Body of pancreas (tissue), 4 donors: ENCODE data around the gene PTPN5. TPM values are rescaled to one million over a fixed set of nuclear protein-coding genes. Genes with fewer than 3 reads are reported as not detected.

Source experiments
- ATAC-seq: fragments of 150-250 bp; one replicate; pipeline ENCODE4 v1.9.1; 2016
- DNase-seq, 4 donors: peaks; one replicate each; pipeline ENCODE4 v3.0.0-alpha.2; 2019
- H3K27ac ChIP-seq, 4 donors: fragments of 200-600 bp; sonication (generic); 1 replicate in 3 of 4; 2 replicates in 1 of 4; pipeline versions ENCODE4 v1.5.1 to v1.6.1; 2016 to 2019; ENCODE audit warnings: mild to moderate bottlenecking in 1 of 4, mixed read lengths in 1 of 4, moderate library complexity in 1 of 4
- H3K27me3 ChIP-seq, 2 donors: fragments of 200-600 bp; sonication (generic); one replicate each; pipeline ENCODE4 v1.6.0; 2016; ENCODE audit warnings: mild to moderate bottlenecking in 1 of 2
- H3K36me3 ChIP-seq, 2 donors: fragments of 200-600 bp; sonication (generic); replicated peaks in 1 of 2; 2 replicates each; pipeline ENCODE4 v1.5.1; 2016; ENCODE audit warnings: low read depth in 2 of 2; ENCODE audit not compliant: insufficient read depth in 1 of 2
- H3K4me1 ChIP-seq: fragments of 200-600 bp; sonication (generic); one replicate; pipeline ENCODE4 v1.6.0; 2016
- H3K4me3 ChIP-seq, 2 donors: fragments of 200-600 bp; sonication (generic); 1 replicate in 1 of 2; 2 replicates in 1 of 2; pipeline ENCODE4 v1.5.1; 2016 to 2019
- H3K9me3 ChIP-seq, 3 donors: fragments of 200-600 bp; sonication (generic); 1 replicate in 2 of 3; 2 replicates in 1 of 3; pipeline ENCODE4 v1.5.1; 2016
- POLR2A ChIP-seq, 3 donors: fragments of 450-650 bp; IDR thresholded peaks; one replicate each; pipeline ENCODE4 v1.6.1; 2016; ENCODE audit warnings: antibody characterized with exemption in 3 of 3, mild to moderate bottlenecking in 2 of 3
- whole genome bisulfite sequencing, 2 donors: methylation state at CpG; one replicate each; pipeline ENCODE4 v1.1.5; 2017; 5-methylcytosine and 5-hydroxymethylcytosine counted together
- intact Hi-C: fragments of 100-400 bp; cut with DNase I; formaldehyde crosslinking; loops from one replicate; pipeline ENCODE4 v1.15.1; 2023
- total RNA-seq, 2 donors: library from RNA; depleted of rRNA; stranded (reverse); fragments of >200 nt; gene quantifications; one replicate each; pipeline ENCODE4 v1.1.0, GENCODE V29; 2016
- TF ChIP-seq, protein P1 (sequence below), 7 experiments: fragments of 450-650 bp in 4 of 7; fragments of 200-600 bp in 3 of 7; sonication (generic) in 3 of 7; IDR thresholded peaks; one replicate each; pipeline ENCODE4 v1.5.1; 2016 to 2019; ENCODE audit warnings: antibody characterized with exemption in 7 of 7

PTPN5 gene
- total RNA-seq, 2 donors from 2014 or later, result 0.26 TPM; not detected in 1

DNA sequence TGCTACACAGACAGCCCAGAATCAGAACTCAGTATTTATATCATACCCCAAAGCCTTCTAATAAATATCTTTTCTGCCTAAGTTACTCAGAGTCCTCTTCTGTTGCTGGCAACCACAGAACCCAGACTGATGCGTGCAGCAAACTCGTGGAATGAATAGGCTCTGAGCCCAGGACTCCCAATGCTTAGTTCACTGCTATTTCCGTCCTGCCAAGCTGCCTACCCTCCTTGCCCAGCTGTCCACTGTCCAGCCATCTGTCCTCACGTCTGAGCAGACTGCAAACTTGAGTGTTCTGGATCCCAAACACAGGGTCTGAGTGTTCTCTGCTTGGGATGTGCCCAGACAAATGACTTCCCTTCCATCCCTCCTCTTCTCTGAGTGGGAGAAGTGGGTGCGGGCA lies 19.4 kb downstream of the PTPN5 start:
- WGBS, 2 donors, result 56 to 68% methylated on average over 5 of the region's 5 CpGs
- H3K27me3 ChIP-seq, result no peaks in the 10 kb centered on the region
- ATAC-seq (no peak), DNase-seq (no peak)
- no peak overlapping the region for H3K27ac ChIP-seq
- TF ChIP-seq POLR2A (IDR thresholded peaks at IDR 0.05), result no peak
- TF ChIP-seq, protein P1, sequence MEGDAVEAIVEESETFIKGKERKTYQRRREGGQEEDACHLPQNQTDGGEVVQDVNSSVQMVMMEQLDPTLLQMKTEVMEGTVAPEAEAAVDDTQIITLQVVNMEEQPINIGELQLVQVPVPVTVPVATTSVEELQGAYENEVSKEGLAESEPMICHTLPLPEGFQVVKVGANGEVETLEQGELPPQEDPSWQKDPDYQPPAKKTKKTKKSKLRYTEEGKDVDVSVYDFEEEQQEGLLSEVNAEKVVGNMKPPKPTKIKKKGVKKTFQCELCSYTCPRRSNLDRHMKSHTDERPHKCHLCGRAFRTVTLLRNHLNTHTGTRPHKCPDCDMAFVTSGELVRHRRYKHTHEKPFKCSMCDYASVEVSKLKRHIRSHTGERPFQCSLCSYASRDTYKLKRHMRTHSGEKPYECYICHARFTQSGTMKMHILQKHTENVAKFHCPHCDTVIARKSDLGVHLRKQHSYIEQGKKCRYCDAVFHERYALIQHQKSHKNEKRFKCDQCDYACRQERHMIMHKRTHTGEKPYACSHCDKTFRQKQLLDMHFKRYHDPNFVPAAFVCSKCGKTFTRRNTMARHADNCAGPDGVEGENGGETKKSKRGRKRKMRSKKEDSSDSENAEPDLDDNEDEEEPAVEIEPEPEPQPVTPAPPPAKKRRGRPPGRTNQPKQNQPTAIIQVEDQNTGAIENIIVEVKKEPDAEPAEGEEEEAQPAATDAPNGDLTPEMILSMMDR (IDR thresholded peaks at IDR 0.05), result no peak
- H3K4me1 ChIP-seq, result no peaks in the 10 kb centered on the region
- intact Hi-C loops, result loop anchor here (10.0 kb wide), 1 partner anchor 83 kb away; no protein-coding TSS in a partner anchor
- H3K36me3 ChIP-seq, result no peaks in the 10 kb centered on the region
- H3K9me3 ChIP-seq, result no peaks in the 10 kb centered on the region
- H3K4me3 ChIP-seq, result no peak overlapping the region

DNA sequence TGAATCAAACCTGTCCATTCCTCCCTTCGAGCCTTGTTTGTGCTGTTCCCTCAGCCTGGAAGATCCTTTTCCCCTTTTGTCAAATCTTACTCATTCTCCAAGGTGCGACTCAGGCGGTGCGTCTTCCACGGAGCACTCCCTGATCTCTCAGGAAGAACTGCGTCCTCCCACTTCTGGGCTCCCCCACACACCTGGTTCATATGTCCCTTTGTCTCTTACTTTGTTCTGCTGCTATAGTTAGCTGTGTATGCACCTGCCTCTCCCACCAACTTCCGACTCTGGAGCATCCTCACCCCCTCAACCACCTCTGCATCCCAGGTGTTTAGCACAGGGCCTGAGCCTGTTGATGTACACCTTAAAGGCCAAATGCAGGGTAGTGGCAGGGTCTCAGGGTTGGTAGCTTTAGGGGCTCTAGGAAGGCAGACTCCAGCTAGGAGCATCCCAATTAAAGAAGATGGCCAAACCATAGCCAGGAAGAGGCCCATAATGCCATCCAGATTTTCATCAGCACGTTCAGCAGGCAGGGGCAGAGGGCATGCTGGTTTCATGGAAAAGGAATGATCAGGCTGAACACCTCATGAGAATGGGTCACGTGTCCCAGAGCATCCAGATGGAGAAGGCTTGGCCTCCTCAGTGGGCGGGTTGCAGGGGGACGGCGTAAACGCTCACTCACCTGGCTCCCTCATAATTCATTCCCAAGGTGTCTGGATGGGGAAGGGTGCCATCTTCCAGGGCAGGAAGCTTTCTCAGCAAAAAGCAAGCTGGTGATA lies 20.1 kb downstream of the PTPN5 start:
- no peaks in the 10 kb centered on the region for H3K36me3 ChIP-seq
- intact Hi-C loops, result loop anchor here (10.0 kb wide), 1 partner anchor 83 kb away; no protein-coding TSS in a partner anchor
- 71% methylated on average over 13 of the region's 13 CpGs for WGBS, 2 donors
- H3K4me1 ChIP-seq, result no peaks in the 10 kb centered on the region
- ATAC-seq (no peak), DNase-seq (no peak)
- TF ChIP-seq POLR2A (IDR thresholded peaks at IDR 0.05), result no peak
- TF ChIP-seq, protein P1 (IDR thresholded peaks at IDR 0.05), result no peak
- H3K9me3 ChIP-seq, result no peaks in the 10 kb centered on the region
- H3K27me3 ChIP-seq, result no peaks in the 10 kb centered on the region
- H3K4me3 ChIP-seq, result no peak overlapping the region
- H3K27ac ChIP-seq, result no peak overlapping the region

DNA sequence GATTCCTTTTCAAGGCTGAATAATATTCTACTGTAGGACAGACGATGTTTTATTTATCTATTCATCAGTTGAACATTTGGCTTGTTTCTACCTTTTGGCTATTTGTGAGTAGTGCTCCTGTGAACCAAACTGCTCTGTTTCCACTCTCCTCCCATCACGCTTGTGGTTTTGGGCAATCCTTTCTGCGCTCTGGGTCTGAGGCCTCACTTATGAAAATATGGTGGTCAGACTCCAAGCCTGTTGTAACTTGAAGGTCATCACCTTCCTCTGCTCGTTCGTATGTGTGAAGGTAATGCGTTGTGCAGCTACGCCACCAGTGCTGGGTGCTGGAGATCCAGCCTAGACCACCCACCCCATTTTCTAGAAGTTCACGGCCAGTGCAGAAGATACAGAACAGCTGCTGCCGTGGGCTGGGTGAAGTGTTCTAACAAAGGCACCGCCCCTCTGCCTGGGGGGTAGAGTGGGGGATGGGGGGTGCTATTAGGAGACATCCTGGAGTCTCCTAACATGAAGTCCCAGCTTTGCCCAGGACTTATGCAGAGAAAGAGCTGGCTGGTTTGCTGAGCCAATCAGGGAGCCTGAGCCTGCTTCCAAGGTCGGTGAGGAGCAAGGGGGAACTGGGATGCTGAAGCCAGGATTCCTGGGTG lies 21.0 kb downstream of the PTPN5 start:
- DNase-seq (no peak), ATAC-seq (no peak)
- H3K36me3 ChIP-seq, result no peaks in the 10 kb centered on the region
- H3K4me1 ChIP-seq, result no peaks in the 10 kb centered on the region
- H3K27me3 ChIP-seq, result no peaks in the 10 kb centered on the region
- intact Hi-C loops, result loop anchor here (10.0 kb wide), 1 partner anchor 84 kb away; no protein-coding TSS in a partner anchor
- 63 to 73% methylated on average over 8 to 11 of the region's 11 CpGs for WGBS, 2 donors
- TF ChIP-seq, protein P1 (IDR thresholded peaks at IDR 0.05), result no peak
- H3K9me3 ChIP-seq, result no peaks in the 10 kb centered on the region
- H3K27ac ChIP-seq, result no peak overlapping the region
- no peak overlapping the region for H3K4me3 ChIP-seq

DNA sequence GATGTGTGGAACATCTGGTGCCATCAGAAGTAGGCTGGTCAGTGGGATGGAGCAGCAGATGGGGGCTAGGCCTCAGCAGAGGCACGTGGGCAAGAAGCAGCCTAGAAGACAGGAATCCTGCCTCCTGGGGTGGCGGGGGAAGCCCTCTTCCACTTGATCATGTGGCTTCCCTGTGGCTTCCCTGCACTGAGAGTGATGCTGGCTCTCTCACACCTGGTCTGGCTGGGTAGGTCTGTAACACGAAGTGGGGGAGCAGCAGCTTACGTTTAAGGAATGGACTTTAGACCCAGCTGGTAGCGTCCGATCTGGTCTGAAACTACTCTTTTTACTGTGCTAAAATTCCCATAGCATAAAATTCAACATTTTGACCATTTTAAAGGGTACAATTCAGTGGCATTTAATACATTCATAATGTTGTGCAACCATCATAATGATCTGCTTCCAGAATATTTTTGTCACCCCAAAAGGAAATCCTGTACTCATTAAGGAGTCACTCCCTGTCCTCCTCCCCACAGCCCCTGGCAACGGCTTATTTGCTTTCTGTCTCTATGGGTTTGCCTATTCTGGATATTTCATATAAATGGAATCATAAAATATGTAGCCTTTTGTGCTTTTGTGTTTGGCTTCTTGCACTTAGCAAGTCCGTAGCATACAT lies 21.7 kb downstream of the PTPN5 start:
- intact Hi-C loops, result loop anchor here (10.0 kb wide), 1 partner anchor 85 kb away; no protein-coding TSS in a partner anchor
- H3K36me3 ChIP-seq, result no peaks in the 10 kb centered on the region
- TF ChIP-seq POLR2A (IDR thresholded peaks at IDR 0.05), result no peak
- TF ChIP-seq, protein P1 (IDR thresholded peaks at IDR 0.05), result no peak
- H3K4me1 ChIP-seq, result no peaks in the 10 kb centered on the region
- H3K9me3 ChIP-seq, result no peaks in the 10 kb centered on the region
- H3K27ac ChIP-seq, result no peak overlapping the region
- peak in 2 of 4 donors; percentile 3 to 28 for DNase-seq
- ATAC-seq, result no peak
- no peak overlapping the region for H3K4me3 ChIP-seq
- 36 to 37% methylated on average over 8 of the region's 8 CpGs for WGBS, 2 donors
- no peaks in the 10 kb centered on the region for H3K27me3 ChIP-seq
